ENCODE measurements around the gene LMOD3. TPM values are rescaled to one million over a fixed set of nuclear protein-coding genes. Genes with fewer than 3 reads are reported as not detected.
A peak's percentile ranks its signal among the peaks of the same experiment; 100 is the strongest.

The LMOD3 gene
- total and polyA plus RNA-seq, 3 experiments from 2014 or later: 0.14 TPM; not detected in 2

DNA sequence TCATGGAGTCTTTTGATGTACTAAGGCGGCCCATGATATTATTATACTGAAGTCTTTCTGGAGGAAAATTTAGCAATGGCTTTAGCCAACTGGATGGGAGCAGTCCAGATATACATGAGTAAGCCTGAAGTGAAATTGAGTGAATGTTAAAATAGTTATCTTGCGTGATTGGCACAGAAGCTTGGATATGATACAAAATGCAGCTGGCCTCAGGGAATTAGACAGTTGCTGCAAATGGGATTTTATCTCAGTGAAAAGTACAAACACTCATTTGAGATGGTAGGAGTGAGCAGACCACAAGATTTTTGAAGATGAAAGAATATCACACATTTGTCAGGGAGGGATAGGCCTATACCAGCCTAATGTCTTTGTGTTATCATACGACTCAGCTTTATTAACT, 8.9 kb downstream of the LMOD3 start:
- Mint-ChIP-seq H3K27me3 (no peaks in the 10 kb centered on the region), H3K27ac (peak overlapping the region in 1 of 8 donors; percentile 18), H3K4me1 (peaks cover 2 to 18% (median 5%) of the 10 kb centered on the region in 3 donors), H3K4me3 (no peak overlapping the region), H3K36me3 (no peaks in the 10 kb centered on the region), H3K9me3 (no peaks in the 10 kb centered on the region)
- no peak overlapping the region for H3K4me3 ChIP-seq (ENCODE audit: low read length)
- ChIA-PET POLR2A (interaction anchor here (0.7 kb wide), 1 partner anchor 21 kb away, joined by 4 read pairs; no protein-coding TSS in a partner anchor), CTCF (interaction anchor here (0.9 to 2.0 kb wide), 3 partner anchors 8 to 48 kb away, joined by 3 to 5 read pairs (median 4); no protein-coding TSS in a partner anchor)
- no peaks in the 10 kb centered on the region for H3K4me1 ChIP-seq (ENCODE audit: insufficient read depth, low read length)
- DNase-seq: no peak
- H3K36me3 ChIP-seq (ENCODE audit: insufficient read depth, low read length): no peaks in the 10 kb centered on the region
- H3K27me3 ChIP-seq (ENCODE audit: insufficient read depth, low read length, poor library complexity, severe bottlenecking): no peaks in the 10 kb centered on the region
- H3K9me3 ChIP-seq (ENCODE audit: low read length): no peaks in the 10 kb centered on the region
- H3K27ac ChIP-seq (ENCODE audit: low read depth, low read length): no peak overlapping the region

DNA sequence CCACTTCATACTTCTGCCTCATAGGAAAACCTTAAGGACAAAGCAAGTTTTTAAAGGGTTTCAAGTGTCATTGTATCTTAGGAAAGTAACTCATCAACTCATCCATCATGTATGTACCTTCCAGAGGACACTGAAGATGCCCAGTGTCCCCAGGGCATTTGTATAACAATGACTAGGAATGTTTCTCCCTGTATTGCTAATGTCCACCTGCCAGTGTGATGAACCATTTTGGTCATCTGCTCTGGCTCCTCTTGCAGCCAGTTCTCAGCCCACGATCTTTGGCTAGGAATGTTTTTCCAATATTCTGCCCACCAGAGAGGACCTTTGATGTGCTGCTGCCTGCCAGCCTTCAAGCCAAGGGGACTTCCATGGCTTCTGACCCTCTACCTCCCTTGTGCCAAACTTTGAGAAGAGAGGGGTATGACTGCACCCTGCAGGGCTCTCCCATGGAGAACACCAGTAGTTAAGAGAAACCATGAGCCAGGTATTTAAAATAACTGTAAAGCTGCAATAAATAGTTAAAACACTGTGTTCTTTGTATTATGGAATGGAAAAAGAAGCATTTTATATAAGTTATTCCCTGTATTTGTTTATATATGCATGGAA, 11.4 kb downstream of the LMOD3 start:
- Mint-ChIP-seq H3K4me1 (peaks cover 2 to 30% (median 5%) of the 10 kb centered on the region in 3 donors), H3K27me3 (no peaks in the 10 kb centered on the region), H3K27ac (peak overlapping the region in 2 of 8 donors; percentile 61 to 68), H3K36me3 (peaks cover 0 to 4% (median 0%) of the 10 kb centered on the region in 3 donors), H3K9me3 (no peaks in the 10 kb centered on the region), H3K4me3 (no peak overlapping the region)
- ChIA-PET POLR2A (no interaction called here), CTCF (interaction anchor here (1.3 kb wide), 1 partner anchor 10 kb away, joined by 3 read pairs; no protein-coding TSS in a partner anchor)
- no peaks in the 10 kb centered on the region for H3K9me3 ChIP-seq (ENCODE audit: low read length)
- no peaks in the 10 kb centered on the region for H3K36me3 ChIP-seq (ENCODE audit: insufficient read depth, low read length)
- no peak overlapping the region for H3K4me3 ChIP-seq (ENCODE audit: low read length)
- H3K4me1 ChIP-seq (ENCODE audit: insufficient read depth, low read length): no peaks in the 10 kb centered on the region
- DNase-seq: no peak
- H3K27me3 ChIP-seq (ENCODE audit: insufficient read depth, low read length, poor library complexity, severe bottlenecking): no peaks in the 10 kb centered on the region
- no peak overlapping the region for H3K27ac ChIP-seq (ENCODE audit: low read depth, low read length)

DNA sequence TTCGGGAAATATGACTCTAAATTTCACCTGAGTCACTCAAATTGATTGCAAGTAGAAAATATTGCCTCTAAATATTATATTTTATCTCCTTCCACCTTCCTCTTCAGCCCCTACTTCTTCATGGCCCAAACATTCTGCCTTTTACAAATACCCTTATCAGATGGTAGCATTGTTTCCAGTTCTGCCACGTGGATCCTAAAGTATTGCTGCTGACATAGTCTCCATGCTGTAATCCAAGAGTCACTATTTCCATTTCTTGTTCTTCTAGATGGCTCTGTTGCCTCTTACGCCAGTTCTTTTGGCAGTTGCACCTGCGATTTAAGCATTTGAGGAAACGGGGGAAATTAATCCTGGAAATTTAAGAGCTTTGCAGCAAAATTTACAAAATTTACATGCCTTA, 13.6 kb downstream of the LMOD3 start:
- H3K27ac Mint-ChIP-seq: peak overlapping the region in 4 of 8 donors; percentile 17 to 64 (median 28)
- no peak for DNase-seq
- no peak overlapping the region for H3K4me3 ChIP-seq (ENCODE audit: low read length)
- H3K36me3 Mint-ChIP-seq: peaks cover 5 to 26% (median 5%) of the 10 kb centered on the region in 3 donors
- CTCF ChIA-PET: interaction anchor here (1.6 kb wide), 1 partner anchor 10 kb away, joined by 7 read pairs; no protein-coding TSS in a partner anchor
- no peaks in the 10 kb centered on the region for H3K27me3 Mint-ChIP-seq
- H3K27ac ChIP-seq (ENCODE audit: low read depth, low read length): no peak overlapping the region
- peaks cover 7% of the 10 kb centered on the region for H3K4me1 ChIP-seq (ENCODE audit: insufficient read depth, low read length)
- no peaks in the 10 kb centered on the region for H3K9me3 ChIP-seq (ENCODE audit: low read length)
- H3K4me3 Mint-ChIP-seq: no peak overlapping the region
- POLR2A ChIA-PET: no interaction called here
- peaks cover 6 to 43% (median 12%) of the 10 kb centered on the region in 3 donors for H3K4me1 Mint-ChIP-seq
- H3K36me3 ChIP-seq (ENCODE audit: insufficient read depth, low read length): peaks cover 7% of the 10 kb centered on the region
- no peaks in the 10 kb centered on the region for H3K9me3 Mint-ChIP-seq
- H3K27me3 ChIP-seq (ENCODE audit: insufficient read depth, low read length, poor library complexity, severe bottlenecking): no peaks in the 10 kb centered on the region

DNA sequence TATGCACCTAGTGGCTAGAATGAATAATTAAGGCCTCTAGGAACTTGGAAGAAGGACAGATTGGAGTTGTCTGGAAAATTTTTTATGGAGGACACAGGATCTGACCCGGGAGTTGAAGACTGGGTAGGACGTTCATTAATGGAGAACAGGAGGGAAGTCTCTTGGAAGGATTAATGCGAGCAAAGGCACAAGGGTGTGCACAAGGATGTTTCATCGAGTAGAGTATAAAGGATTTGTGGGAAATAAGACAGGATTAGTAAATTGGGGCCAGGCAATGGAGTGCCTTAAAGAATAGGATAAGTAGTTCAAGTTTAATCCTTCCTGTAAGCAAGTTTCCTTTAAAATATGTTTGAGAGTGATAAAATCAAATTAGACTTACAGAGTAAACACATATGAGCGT, 14.6 kb downstream of the LMOD3 start:
- H3K4me1 ChIP-seq (ENCODE audit: insufficient read depth, low read length): peaks cover 10% of the 10 kb centered on the region
- no peak overlapping the region for H3K27ac ChIP-seq (ENCODE audit: low read depth, low read length)
- no peaks in the 10 kb centered on the region for H3K9me3 ChIP-seq (ENCODE audit: low read length)
- H3K4me3 ChIP-seq (ENCODE audit: low read length): no peak overlapping the region
- H3K27me3 ChIP-seq (ENCODE audit: insufficient read depth, low read length, poor library complexity, severe bottlenecking): no peaks in the 10 kb centered on the region
- ChIA-PET POLR2A (interaction anchor here (0.6 kb wide), 1 partner anchor 17 kb away, joined by 4 read pairs; no protein-coding TSS in a partner anchor), CTCF (interaction anchor here (1.4 kb wide), 1 partner anchor 24 kb away, joined by 3 read pairs; no protein-coding TSS in a partner anchor)
- H3K36me3 ChIP-seq (ENCODE audit: insufficient read depth, low read length): peaks cover 17% of the 10 kb centered on the region
- DNase-seq: no peak
- Mint-ChIP-seq H3K4me1 (peaks cover 8 to 43% (median 22%) of the 10 kb centered on the region in 3 donors), H3K27me3 (no peaks in the 10 kb centered on the region), H3K9me3 (no peaks in the 10 kb centered on the region), H3K27ac (peak overlapping the region in 6 of 8 donors; percentile 6 to 39 (median 24)), H3K4me3 (no peak overlapping the region), H3K36me3 (peaks cover 5 to 35% (median 5%) of the 10 kb centered on the region in 3 donors)

DNA sequence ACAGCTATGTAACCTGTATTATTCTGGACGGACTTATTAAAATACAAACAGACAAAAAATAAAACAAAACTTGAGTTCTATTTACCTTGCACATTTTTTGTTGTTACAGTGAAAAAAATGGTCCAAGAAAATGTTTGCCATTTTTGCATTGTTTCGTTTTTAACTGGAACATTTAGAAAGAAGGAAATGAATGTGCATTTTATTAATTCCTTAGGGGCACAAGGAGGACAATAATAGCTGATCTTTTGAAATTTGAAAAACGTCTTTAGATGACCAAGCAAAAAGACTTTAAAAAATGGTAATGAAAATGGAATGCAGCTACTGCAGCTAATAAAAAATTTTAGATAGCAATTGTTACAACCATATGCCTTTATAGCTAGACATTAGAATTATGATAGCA, 17.1 kb downstream of the LMOD3 start:
- peaks cover 23% of the 10 kb centered on the region for H3K4me1 ChIP-seq (ENCODE audit: insufficient read depth, low read length)
- no peaks in the 10 kb centered on the region for H3K27me3 ChIP-seq (ENCODE audit: insufficient read depth, low read length, poor library complexity, severe bottlenecking)
- H3K27ac ChIP-seq (ENCODE audit: low read depth, low read length): no peak overlapping the region
- CTCF ChIA-PET: interaction anchor here (1.1 to 2.6 kb wide), 3 partner anchors 9 to 19 kb away, joined by 4 to 15 read pairs (median 5); no protein-coding TSS in a partner anchor
- Mint-ChIP-seq H3K4me1 (peaks cover 19 to 67% (median 43%) of the 10 kb centered on the region in 3 donors), H3K27me3 (no peaks in the 10 kb centered on the region), H3K36me3 (peaks cover 9 to 56% (median 15%) of the 10 kb centered on the region in 3 donors), H3K27ac (peak overlapping the region in 2 of 8 donors; percentile 5 to 46), H3K9me3 (no peaks in the 10 kb centered on the region), H3K4me3 (no peak overlapping the region)
- peaks cover 27% of the 10 kb centered on the region for H3K36me3 ChIP-seq (ENCODE audit: insufficient read depth, low read length)
- H3K4me3 ChIP-seq (ENCODE audit: low read length): no peak overlapping the region
- no peak for DNase-seq
- POLR2A ChIA-PET: no interaction called here
- H3K9me3 ChIP-seq (ENCODE audit: low read length): no peaks in the 10 kb centered on the region

DNA sequence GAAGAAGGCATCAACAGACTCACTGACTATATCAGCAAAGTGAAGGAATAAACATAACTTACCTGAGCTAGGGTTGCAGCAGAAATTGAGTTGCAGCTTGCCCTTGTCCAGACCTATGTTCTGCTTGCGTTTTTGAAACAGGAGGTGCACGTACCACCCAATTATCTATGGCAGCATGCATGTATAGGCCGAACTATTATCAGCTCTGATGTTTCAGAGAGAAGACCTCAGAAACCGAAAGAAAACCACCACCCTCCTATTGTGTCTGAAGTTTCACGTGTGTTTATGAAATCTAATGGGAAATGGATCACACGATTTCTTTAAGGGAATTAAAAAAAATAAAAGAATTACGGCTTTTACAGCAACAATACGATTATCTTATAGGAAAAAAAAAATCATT, 17.8 kb downstream of the LMOD3 start:
- no peaks in the 10 kb centered on the region for H3K27me3 Mint-ChIP-seq
- no peak overlapping the region for H3K4me3 ChIP-seq (ENCODE audit: low read length)
- H3K27ac ChIP-seq (ENCODE audit: low read depth, low read length): no peak overlapping the region
- ChIA-PET CTCF (no interaction called here), POLR2A (no interaction called here)
- H3K36me3 ChIP-seq (ENCODE audit: insufficient read depth, low read length): peaks cover 27% of the 10 kb centered on the region
- H3K4me1 ChIP-seq (ENCODE audit: insufficient read depth, low read length): peaks cover 25% of the 10 kb centered on the region
- peak overlapping the region in 1 of 7 donors; percentile 9 for H3K4me3 Mint-ChIP-seq
- H3K9me3 Mint-ChIP-seq: no peaks in the 10 kb centered on the region
- peaks cover 9 to 60% (median 18%) of the 10 kb centered on the region in 3 donors for H3K36me3 Mint-ChIP-seq
- peak overlapping the region in 6 of 8 donors; percentile 1 to 87 (median 62) for H3K27ac Mint-ChIP-seq
- no peak for DNase-seq
- H3K9me3 ChIP-seq (ENCODE audit: low read length): no peaks in the 10 kb centered on the region
- H3K27me3 ChIP-seq (ENCODE audit: insufficient read depth, low read length, poor library complexity, severe bottlenecking): no peaks in the 10 kb centered on the region
- peaks cover 23 to 74% (median 50%) of the 10 kb centered on the region in 3 donors for H3K4me1 Mint-ChIP-seq

DNA sequence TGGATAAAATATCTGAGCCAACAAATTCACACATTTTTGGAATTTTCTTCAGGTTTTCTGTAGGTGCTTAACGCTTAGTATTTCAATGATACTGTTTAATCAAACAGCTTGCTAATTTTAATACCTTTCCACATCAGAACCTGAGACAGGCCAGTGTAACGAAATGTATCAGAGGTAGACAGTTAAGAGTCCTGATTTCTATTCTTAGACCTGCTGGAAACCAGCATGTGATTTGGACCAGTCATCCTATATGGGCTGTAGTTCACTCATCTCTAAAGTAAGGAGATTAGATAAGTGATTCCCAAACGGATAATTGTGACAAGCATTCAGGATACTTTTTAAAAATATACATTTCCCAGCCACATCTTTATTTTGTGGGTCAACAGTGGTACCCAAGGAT, 19.3 kb downstream of the LMOD3 start:
- no peak for DNase-seq
- CTCF ChIA-PET: no interaction called here
- no peak overlapping the region for H3K27ac ChIP-seq (ENCODE audit: low read depth, low read length)
- H3K36me3 ChIP-seq (ENCODE audit: insufficient read depth, low read length): peaks cover 27% of the 10 kb centered on the region
- no peaks in the 10 kb centered on the region for H3K9me3 ChIP-seq (ENCODE audit: low read length)
- Mint-ChIP-seq H3K36me3 (peaks cover 9 to 65% (median 19%) of the 10 kb centered on the region in 3 donors), H3K9me3 (no peaks in the 10 kb centered on the region), H3K4me1 (peaks cover 30 to 80% (median 56%) of the 10 kb centered on the region in 3 donors), H3K27me3 (no peaks in the 10 kb centered on the region), H3K27ac (peak overlapping the region in 2 of 8 donors; percentile 62 to 72), H3K4me3 (no peak overlapping the region)
- POLR2A ChIA-PET: no interaction called here
- H3K4me3 ChIP-seq (ENCODE audit: low read length): no peak overlapping the region
- no peaks in the 10 kb centered on the region for H3K27me3 ChIP-seq (ENCODE audit: insufficient read depth, low read length, poor library complexity, severe bottlenecking)
- peaks cover 35% of the 10 kb centered on the region for H3K4me1 ChIP-seq (ENCODE audit: insufficient read depth, low read length)

DNA sequence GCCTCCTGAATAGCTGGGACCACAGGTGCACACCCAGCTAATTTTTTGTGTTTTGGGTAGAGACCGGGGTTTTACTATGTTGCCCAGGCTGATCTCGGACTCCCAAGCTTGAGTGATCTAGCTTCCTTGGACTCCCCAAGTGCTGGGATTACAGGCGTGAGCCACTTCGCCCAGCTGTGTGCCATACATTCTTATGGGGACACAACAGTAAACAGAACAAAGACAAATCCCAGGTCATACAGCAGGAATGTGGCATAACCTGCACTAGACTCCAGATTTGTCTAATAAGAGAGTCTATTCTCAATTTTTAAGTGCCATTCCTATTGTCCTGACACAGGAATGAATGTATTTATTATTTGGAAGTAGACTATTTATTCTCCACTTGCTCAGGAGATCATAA, 20.0 kb downstream of the LMOD3 start:
- H3K4me3 Mint-ChIP-seq: peak overlapping the region in 1 of 7 donors; percentile 10
- peaks cover 13 to 69% (median 23%) of the 10 kb centered on the region in 3 donors for H3K36me3 Mint-ChIP-seq
- H3K4me1 Mint-ChIP-seq: peaks cover 34 to 81% (median 61%) of the 10 kb centered on the region in 3 donors
- H3K27me3 Mint-ChIP-seq: no peaks in the 10 kb centered on the region
- Histone ChIP-seq H3K27me3 (ENCODE audit: insufficient read depth, low read length, poor library complexity, severe bottlenecking) (no peaks in the 10 kb centered on the region), H3K27ac (ENCODE audit: low read depth, low read length) (no peak overlapping the region), H3K4me3 (ENCODE audit: low read length) (no peak overlapping the region), H3K9me3 (ENCODE audit: low read length) (no peaks in the 10 kb centered on the region), H3K4me1 (ENCODE audit: insufficient read depth, low read length) (peaks cover 39% of the 10 kb centered on the region), H3K36me3 (ENCODE audit: insufficient read depth, low read length) (peaks cover 27% of the 10 kb centered on the region)
- H3K9me3 Mint-ChIP-seq: no peaks in the 10 kb centered on the region
- ChIA-PET POLR2A (no interaction called here), CTCF (interaction anchor here (1.4 to 1.8 kb wide), 2 partner anchors 10 to 13 kb away, joined by 3 to 5 read pairs; no protein-coding TSS in a partner anchor)
- no peak for DNase-seq
- peak overlapping the region in 5 of 8 donors; percentile 22 to 86 (median 79) for H3K27ac Mint-ChIP-seq

Data from CD8-positive, alpha-beta memory T cell (primary cell).